Right lobe of liver (tissue), 6 donors: Measurements from ENCODE around the gene SLC13A3. TPM values are rescaled to one million over a fixed set of nuclear protein-coding genes. Genes with fewer than 3 reads are reported as not detected.

Source experiments
- ATAC-seq, 4 donors: fragments of 200-7000 bp; cut with Tn5 transposase; one replicate each; pipeline ENCODE4 v1.9.1; 2020; ENCODE audit warnings: mild to moderate bottlenecking in 4 of 4, moderate library complexity in 4 of 4
- DNase-seq, 3 donors: peaks; one replicate each; pipeline ENCODE4 v3.0.0-alpha.2; 2020
- H3K27ac ChIP-seq, 3 donors: fragments of 200-600 bp; one replicate each; pipeline ENCODE4 v1.8.0; 2022
- H3K27me3 ChIP-seq, 2 donors: fragments of 200-600 bp; one replicate each; pipeline ENCODE4 v1.8.0; 2022
- H3K36me3 ChIP-seq, 4 donors: fragments of 200-600 bp; sonication (generic) in 1 of 4; one replicate each; pipeline versions ENCODE4 v1.5.1 to v1.8.0; 2017 to 2022; ENCODE audit warnings: control low read depth in 1 of 4
- H3K4me1 ChIP-seq, 4 donors: fragments of 200-600 bp; sonication (generic) in 1 of 4; one replicate each; pipeline versions ENCODE4 v1.5.1 to v1.8.0; 2017 to 2022; ENCODE audit warnings: control low read depth in 1 of 4
- H3K4me3 ChIP-seq, 3 donors: fragments of 200-600 bp; one replicate each; pipeline ENCODE4 v1.8.0; 2022
- H3K9me3 ChIP-seq, 4 donors: fragments of 200-600 bp; sonication (generic) in 1 of 4; one replicate each; pipeline versions ENCODE4 v1.5.1 to v1.8.0; 2017 to 2022; ENCODE audit warnings: control low read depth in 1 of 4
- CTCF ChIP-seq, 4 donors: fragments of 200-600 bp in 3 of 4; fragments of 450-650 bp in 1 of 4; IDR thresholded peaks; one replicate each; pipeline versions ENCODE4 v1.5.1 to v1.8.0; 2016 to 2022; ENCODE audit warnings: antibody characterized with exemption in 4 of 4, mild to moderate bottlenecking in 2 of 4
- POLR2A ChIP-seq: fragments of 450-650 bp; IDR thresholded peaks from one replicate; pipeline ENCODE4 v1.6.1; 2017; ENCODE audit warnings: antibody characterized with exemption, mild to moderate bottlenecking
- WGBS: methylation state at CpG from one replicate; pipeline ENCODE4 v1.1.6; 2018; ENCODE audit warnings: low coverage, low lambda C conversion rate; ENCODE audit not compliant: insufficient coverage; ENCODE audit errors: missing lambda C conversion rate; 5-methylcytosine and 5-hydroxymethylcytosine counted together
- intact Hi-C, 2 donors: fragments of 100-400 bp; cut with DNase I; formaldehyde crosslinking; loops; one replicate each; pipeline versions ENCODE4 v1.11.2 to v1.14.1; 2022
- total RNA-seq, 6 experiments: library from RNA; depleted of rRNA in 2 of 6; stranded (reverse); fragments of >200 nt in 2 of 6; fragmentation: NEBNext Ultra II Directional in 3 of 6; extraction: Animal tissue kit (Norgen Biotek cat#: 25700) in 3 of 6; gene quantifications; one replicate each; pipeline versions ENCODE4 v1.1.0 to v1.2.4, GENCODE V29; 2016 to 2023
- donor health status: DM: no; HTN: yes; CAD: no.
- donor health status: DM: no; HTN: no; CAD: no.
- donor health status: DM: no; HTN: no; CAD: no.
- donor health status: DM: no; HTN: yes; CAD: no.
- donor health status: DM: no; HTN: yes; CAD: no.

SLC13A3 gene
- total RNA-seq, 6 experiments from 2014 or later = 3.7 to 14.6 (median 9.3) TPM

DNA sequence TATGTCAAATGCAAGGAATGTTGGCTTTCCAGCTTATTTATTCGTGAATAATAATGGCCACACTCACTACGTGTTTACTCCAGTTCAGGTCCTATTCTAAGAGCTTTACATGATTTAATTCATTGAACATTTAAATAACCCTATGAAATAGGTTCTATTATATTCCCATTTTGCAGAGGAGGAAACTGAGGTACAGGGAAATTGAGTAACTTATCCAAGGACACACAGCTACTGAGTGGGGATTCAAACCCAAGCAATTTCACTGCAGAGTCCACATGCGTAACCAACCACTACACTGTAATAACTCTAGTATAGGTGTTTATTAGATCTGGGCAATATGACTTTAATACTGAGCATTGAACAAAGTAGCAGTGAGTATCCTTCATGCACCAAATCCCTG is 12.3 kb upstream of the SLC13A3 start:
- no peak for DNase-seq
- ATAC-seq = no peak
- H3K4me1 ChIP-seq = peaks cover 0 to 18% (median 6%) of the 10 kb centered on the region in 4 donors
- WGBS = 83% methylated on average over 3 of the region's 3 CpGs
- intact Hi-C loops = no loop called here
- H3K27me3 ChIP-seq = no peaks in the 10 kb centered on the region
- no peak overlapping the region for H3K27ac ChIP-seq
- no peaks in the 10 kb centered on the region for H3K9me3 ChIP-seq
- no peak for TF ChIP-seq POLR2A
- TF ChIP-seq CTCF (IDR thresholded peaks at IDR 0.05) = no peak
- H3K36me3 ChIP-seq = no peaks in the 10 kb centered on the region
- no peak overlapping the region for H3K4me3 ChIP-seq

DNA sequence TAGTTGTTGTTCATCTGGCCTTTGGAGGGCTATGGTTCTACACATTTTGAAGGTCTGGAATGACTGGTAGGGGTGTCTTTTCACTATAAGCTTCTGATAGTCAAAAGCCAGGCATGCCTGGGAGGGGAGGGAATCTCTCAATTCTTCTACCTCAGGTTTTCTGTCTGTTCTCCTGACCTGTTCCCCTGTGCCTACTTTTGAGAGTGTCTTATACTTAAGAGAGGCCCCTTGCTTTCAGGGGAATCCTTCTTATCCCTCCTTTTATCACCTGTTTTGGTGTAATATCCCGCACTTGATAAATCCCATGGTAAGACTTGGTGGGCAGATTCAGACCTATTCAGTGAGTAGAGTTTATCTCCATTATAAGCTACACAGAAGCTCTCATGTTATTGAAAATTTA is 10.4 kb upstream of the SLC13A3 start:
- Histone ChIP-seq H3K9me3 (no peaks in the 10 kb centered on the region), H3K27me3 (no peaks in the 10 kb centered on the region), H3K27ac (no peak overlapping the region), H3K4me1 (peaks cover 0 to 2% (median under 1%) of the 10 kb centered on the region in 4 donors), H3K4me3 (no peak overlapping the region), H3K36me3 (no peaks in the 10 kb centered on the region)
- WGBS = 100% methylated on average over 1 of the region's 1 CpG
- TF ChIP-seq POLR2A (no peak), CTCF (IDR thresholded peaks at IDR 0.05) (no peak)
- intact Hi-C loops = no loop called here
- DNase-seq (no peak), ATAC-seq (no peak)

GRCh38 chr20:46660487-46660886 is 9.2 kb upstream of the SLC13A3 start:
- ATAC-seq (no peak), DNase-seq (no peak)
- Histone ChIP-seq H3K9me3 (no peaks in the 10 kb centered on the region), H3K27ac (no peak overlapping the region), H3K4me1 (no peaks in the 10 kb centered on the region), H3K27me3 (no peaks in the 10 kb centered on the region), H3K36me3 (no peaks in the 10 kb centered on the region), H3K4me3 (no peak overlapping the region)
- WGBS = 75% methylated on average over 4 of the region's 4 CpGs
- TF ChIP-seq CTCF (IDR thresholded peaks at IDR 0.05) (no peak), POLR2A (no peak)
- intact Hi-C loops = no loop called here

GRCh38 chr20:46657618-46658017 is 6.4 kb upstream of the SLC13A3 start:
- Histone ChIP-seq H3K27ac (no peak overlapping the region), H3K4me1 (no peaks in the 10 kb centered on the region), H3K27me3 (no peaks in the 10 kb centered on the region), H3K9me3 (no peaks in the 10 kb centered on the region), H3K4me3 (no peak overlapping the region), H3K36me3 (no peaks in the 10 kb centered on the region)
- TF ChIP-seq CTCF (IDR thresholded peaks at IDR 0.05) (no peak), POLR2A (no peak)
- ATAC-seq (no peak), DNase-seq (no peak)
- WGBS = 79% methylated on average over 5 of the region's 7 CpGs
- intact Hi-C loops = no loop called here

DNA sequence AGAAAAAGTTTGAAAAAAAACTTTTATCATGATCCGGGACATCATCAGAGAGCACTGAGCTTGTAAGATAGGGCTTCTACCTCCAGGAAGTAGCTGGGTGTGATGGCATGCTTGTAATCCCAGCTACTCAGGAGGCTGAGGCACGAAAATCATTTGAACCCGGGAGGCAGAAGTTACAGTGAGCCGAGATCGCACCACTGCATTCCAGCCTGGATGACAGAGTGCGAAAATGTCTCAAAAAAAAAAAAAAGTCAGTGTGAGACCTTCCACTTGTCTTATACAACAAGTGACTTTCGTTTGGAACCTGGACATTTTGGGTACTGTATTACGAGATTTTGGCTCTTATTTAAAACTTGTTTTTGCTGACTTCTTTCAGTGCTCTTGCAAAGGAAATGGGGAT is 5.9 kb upstream of the SLC13A3 start:
- Histone ChIP-seq H3K4me3 (no peak overlapping the region), H3K27ac (no peak overlapping the region), H3K4me1 (no peaks in the 10 kb centered on the region), H3K36me3 (no peaks in the 10 kb centered on the region), H3K9me3 (no peaks in the 10 kb centered on the region), H3K27me3 (no peaks in the 10 kb centered on the region)
- ATAC-seq (no peak), DNase-seq (no peak)
- 87% methylated on average over 8 of the region's 8 CpGs for WGBS
- intact Hi-C loops = no loop called here
- TF ChIP-seq CTCF (IDR thresholded peaks at IDR 0.05) (no peak), POLR2A (no peak)
